ENCODE measurements around the gene SAMD9L. TPM values are rescaled to one million over a fixed set of nuclear protein-coding genes. Genes with fewer than 3 reads are reported as not detected.

Gene SAMD9L
- total RNA-seq, 1 experiment from 2014 or later = not detected

GRCh38 chr7:93146036-93146435, 2.1 kb downstream of the SAMD9L start:
- H3K27me3 ChIP-seq (ENCODE audit: insufficient read depth, low read length) = no peaks in the 10 kb centered on the region
- no peak overlapping the region for H3K9ac ChIP-seq (ENCODE audit: extremely low read depth, insufficient read length, low read length)
- H3K4me1 ChIP-seq (ENCODE audit: insufficient read depth, low read length) = no peaks in the 10 kb centered on the region; the same call in 1 of the 2 replicates
- H4K8ac ChIP-seq (replicated peaks; ENCODE audit: insufficient read length, low read depth, low read length) = no peak overlapping the region
- no peak overlapping the region for H2BK5ac ChIP-seq (ENCODE audit: insufficient read length, low read length)
- no peak overlapping the region for H3K18ac ChIP-seq (ENCODE audit: insufficient read length, low read depth, low read length)
- no peak overlapping the region for H2BK15ac ChIP-seq (ENCODE audit: low read depth, low read length)
- H3K79me2 ChIP-seq (ENCODE audit: insufficient read depth, low read length) = no peaks in the 10 kb centered on the region
- H4K20me1 ChIP-seq (ENCODE audit: control insufficient read depth, insufficient read depth, insufficient read length) = peaks cover 3% of the 10 kb centered on the region
- no peak overlapping the region for H4K5ac ChIP-seq (ENCODE audit: insufficient read length, low read depth, low read length)
- H3K27ac ChIP-seq (ENCODE audit: insufficient read length, low read depth, low read length) = no peak overlapping the region
- H3K56ac ChIP-seq (ENCODE audit: insufficient read length, low read depth, low read length) = no peak overlapping the region
- H2BK20ac ChIP-seq (ENCODE audit: low read depth, low read length, poor library complexity, severe bottlenecking) = no peak overlapping the region
- H3K79me1 ChIP-seq (ENCODE audit: insufficient read depth, low read depth, low read length, poor library complexity, severe bottlenecking) = no peaks in the 10 kb centered on the region
- H2AK5ac ChIP-seq (ENCODE audit: insufficient read length, low read length) = no peak overlapping the region
- no peak overlapping the region for H2AFZ ChIP-seq (ENCODE audit: low read length)
- Mint-ChIP-seq H3K4me3 (no peak overlapping the region), H3K4me1 (peaks cover 3 to 15% of the 10 kb centered on the region in 2 experiments; a peak in 3 of 4 replicates), H3K9me3 (no peaks in the 10 kb centered on the region), H3K27me3 (ENCODE audit: low read depth) (no peaks in the 10 kb centered on the region; the same call in none of the 2 replicates), H3K36me3 (ENCODE audit: insufficient read depth in 1 of 3, low read depth in 3 of 3) (no peaks in the 10 kb centered on the region), H3K27ac (peak overlapping the region in 1 of 3 experiments; percentile 74; a peak in 2 of 7 replicates)
- TF ChIP-seq CTCF (conservative IDR thresholded peaks at IDR 0.05) = no peak
- H4K91ac ChIP-seq (ENCODE audit: insufficient read length, low read depth, low read length) = no peak overlapping the region
- H2BK120ac ChIP-seq (ENCODE audit: low read depth, low read length, poor library complexity, severe bottlenecking) = no peak overlapping the region
- H3K4ac ChIP-seq (ENCODE audit: low read depth, low read length) = no peak overlapping the region
- WGBS (ENCODE audit: extremely low coverage, insufficient read length, low lambda C conversion rate) = no CpG with 5 or more reads among the region's 1 CpG
- H3T11ph ChIP-seq (ENCODE audit: low read length) = no peak overlapping the region
- no peaks in the 10 kb centered on the region for H3K9me3 ChIP-seq (ENCODE audit: control insufficient read depth, low read depth, low read length)
- no peak overlapping the region for H3K14ac ChIP-seq (ENCODE audit: insufficient read depth, low read length)
- H3K4me2 ChIP-seq (ENCODE audit: insufficient read depth, insufficient read length, low read length) = no peak overlapping the region
- no peaks in the 10 kb centered on the region for H3K23me2 ChIP-seq (ENCODE audit: insufficient read length, low read depth, low read length, poor library complexity, severe bottlenecking)
- no peak overlapping the region for H2BK12ac ChIP-seq (ENCODE audit: insufficient read length, low read depth, low read length)
- no peak overlapping the region for H3K23ac ChIP-seq (ENCODE audit: insufficient read length, low read depth, low read length)
- no peak for DNase-seq
